Fibroblast of villous mesenchyme (primary cell): ENCODE measurements around the gene ZBTB39. TPM values are rescaled to one million over a fixed set of nuclear protein-coding genes. Genes with fewer than 3 reads are reported as not detected.

ENCODE experiments used
- DNase-seq: peaks from one replicate; pipeline ENCODE4 v3.0.0-alpha.2; 2010; ENCODE audit warnings: low read depth
- H3K4me3 ChIP-seq: 2 replicates; pipeline ENCODE4 v1.5.1; 2011; ENCODE audit warnings: low read depth, mild to moderate bottlenecking, low read length
- total RNA-seq: library from RNA; depleted of rRNA; stranded (reverse); fragments of >200 nt; gene quantifications from 2 replicates; pipeline ENCODE4 v1.2.3, GENCODE V29; 2012
- TF ChIP-seq, protein P1 (sequence below): IDR thresholded peaks from 2 replicates; pipeline ENCODE4 v1.5.1; 2012; ENCODE audit warnings: low read depth, mild to moderate bottlenecking, low read length; ENCODE audit not compliant: insufficient read depth

The ZBTB39 gene
- total RNA-seq, 1 donor: 6.9 TPM

DNA sequence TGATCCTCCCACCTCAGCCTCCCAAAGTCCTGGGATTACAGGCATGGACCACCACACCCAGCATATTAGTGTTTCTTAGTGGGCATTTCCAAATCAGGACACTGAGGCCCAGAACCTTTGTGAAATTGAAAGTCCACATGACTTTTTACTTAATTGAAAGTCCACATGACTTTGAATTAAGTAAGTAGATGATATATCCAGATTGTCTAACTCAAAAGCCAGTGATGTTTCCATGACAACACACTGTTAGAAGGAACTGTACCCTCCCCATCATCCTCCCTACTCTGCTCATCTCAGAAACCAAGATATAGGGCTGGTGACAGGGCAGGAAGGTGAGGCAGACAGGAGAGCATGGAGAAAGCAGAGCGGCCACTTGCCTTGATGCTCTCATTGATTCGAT, 36.3 kb upstream of the ZBTB39 start:
- H3K4me3 ChIP-seq: no peak overlapping the region
- TF ChIP-seq, protein P1, sequence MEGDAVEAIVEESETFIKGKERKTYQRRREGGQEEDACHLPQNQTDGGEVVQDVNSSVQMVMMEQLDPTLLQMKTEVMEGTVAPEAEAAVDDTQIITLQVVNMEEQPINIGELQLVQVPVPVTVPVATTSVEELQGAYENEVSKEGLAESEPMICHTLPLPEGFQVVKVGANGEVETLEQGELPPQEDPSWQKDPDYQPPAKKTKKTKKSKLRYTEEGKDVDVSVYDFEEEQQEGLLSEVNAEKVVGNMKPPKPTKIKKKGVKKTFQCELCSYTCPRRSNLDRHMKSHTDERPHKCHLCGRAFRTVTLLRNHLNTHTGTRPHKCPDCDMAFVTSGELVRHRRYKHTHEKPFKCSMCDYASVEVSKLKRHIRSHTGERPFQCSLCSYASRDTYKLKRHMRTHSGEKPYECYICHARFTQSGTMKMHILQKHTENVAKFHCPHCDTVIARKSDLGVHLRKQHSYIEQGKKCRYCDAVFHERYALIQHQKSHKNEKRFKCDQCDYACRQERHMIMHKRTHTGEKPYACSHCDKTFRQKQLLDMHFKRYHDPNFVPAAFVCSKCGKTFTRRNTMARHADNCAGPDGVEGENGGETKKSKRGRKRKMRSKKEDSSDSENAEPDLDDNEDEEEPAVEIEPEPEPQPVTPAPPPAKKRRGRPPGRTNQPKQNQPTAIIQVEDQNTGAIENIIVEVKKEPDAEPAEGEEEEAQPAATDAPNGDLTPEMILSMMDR: no peak
- no peak for DNase-seq

DNA sequence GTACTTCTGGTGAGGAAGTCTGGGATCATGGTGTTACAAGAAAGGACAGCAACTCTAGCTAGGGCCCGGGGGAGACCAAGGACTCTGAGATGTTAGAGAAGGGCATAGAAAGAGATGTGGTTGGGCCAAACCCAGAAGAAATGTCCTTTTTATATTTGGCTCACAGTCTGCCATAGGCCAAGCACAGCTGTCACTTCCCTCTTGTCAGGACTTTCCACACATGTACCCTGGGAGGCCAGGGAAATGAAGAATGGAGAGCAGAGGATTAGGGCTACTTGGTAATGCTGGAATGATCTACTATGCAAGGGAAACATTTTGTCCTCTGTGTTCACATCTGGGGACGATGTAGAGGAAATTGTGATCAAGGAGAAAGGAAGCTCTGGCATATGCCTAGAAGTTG, 34.4 kb upstream of the ZBTB39 start:
- DNase-seq: no peak
- TF ChIP-seq, protein P1: no peak
- no peak overlapping the region for H3K4me3 ChIP-seq

DNA sequence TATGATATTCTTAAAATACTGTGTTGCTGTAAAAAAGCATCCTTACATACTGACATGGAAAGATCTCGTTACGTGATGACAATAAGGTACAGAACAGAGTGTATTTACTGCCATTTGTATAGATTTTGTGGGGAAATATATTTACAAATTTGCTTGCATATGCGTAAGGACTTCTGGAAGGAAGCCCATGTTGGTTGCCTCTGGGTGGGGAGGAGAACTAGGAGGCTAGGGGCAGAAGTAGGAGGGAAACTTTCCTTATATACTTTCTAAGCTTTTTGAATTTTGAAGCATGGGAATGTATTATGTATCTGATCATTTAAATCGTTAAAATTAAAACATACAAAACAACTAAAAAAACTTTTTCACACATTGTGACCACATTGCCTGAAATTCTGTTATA, 33.9 kb upstream of the ZBTB39 start:
- H3K4me3 ChIP-seq: no peak overlapping the region
- no peak for DNase-seq
- TF ChIP-seq, protein P1: no peak

DNA sequence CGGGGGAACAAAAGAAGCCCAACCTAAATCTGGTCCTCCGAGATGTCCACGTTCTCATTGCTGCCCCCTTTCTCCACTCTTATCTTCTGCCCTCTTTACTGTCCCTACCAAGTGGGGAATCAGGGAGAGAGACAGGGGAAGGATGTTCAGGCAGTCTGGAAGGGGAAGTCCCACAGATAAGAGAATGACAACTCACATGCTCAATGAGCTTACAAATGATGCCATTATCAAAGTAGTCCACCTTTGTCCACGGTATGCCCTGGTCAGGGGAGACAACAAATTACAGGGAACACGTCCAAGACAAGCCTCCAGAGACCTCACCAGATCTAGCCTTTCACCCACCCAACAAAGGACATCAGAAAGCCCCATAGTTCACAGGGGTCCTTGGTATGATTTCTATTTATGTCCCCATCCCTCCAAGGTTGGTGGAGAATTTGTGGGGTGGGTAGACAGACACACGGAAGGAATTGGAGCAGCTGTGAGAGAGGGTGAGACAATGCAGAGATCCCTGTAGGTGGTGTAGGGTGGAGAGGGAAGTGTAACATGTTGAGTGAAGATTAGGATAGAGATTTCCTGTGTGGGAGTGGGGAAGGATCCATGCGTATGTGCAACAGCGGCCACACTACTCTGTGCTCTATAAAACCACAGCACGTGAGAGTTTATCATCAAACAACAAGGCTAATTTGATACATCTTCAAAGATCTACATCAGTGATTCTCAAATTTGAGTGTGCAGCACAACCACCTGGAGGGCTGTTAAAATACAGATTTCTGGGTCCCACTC, 32.9 kb upstream of the ZBTB39 start:
- TF ChIP-seq, protein P1: no peak
- no peak overlapping the region for H3K4me3 ChIP-seq
- no peak for DNase-seq

DNA sequence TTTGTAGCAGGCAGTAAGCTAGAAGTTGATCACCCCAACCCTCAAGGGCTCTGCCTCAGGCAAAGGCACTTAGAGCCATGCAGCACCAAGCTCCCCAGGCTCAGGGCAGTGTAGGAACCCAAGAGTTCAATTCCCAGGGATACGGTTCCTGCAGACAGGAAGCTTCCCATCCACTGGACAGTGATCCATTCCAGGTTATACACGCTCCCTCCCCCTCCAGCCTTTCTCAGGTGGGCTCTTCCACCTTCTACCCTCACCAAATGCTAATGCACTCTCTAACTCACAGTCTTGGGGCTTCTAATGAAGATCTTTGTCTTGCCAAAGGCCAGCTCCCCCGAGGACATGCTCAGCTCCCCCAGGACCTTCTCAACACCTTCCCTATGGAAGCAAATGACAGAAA, 30.9 kb upstream of the ZBTB39 start:
- H3K4me3 ChIP-seq: no peak overlapping the region
- DNase-seq: no peak
- TF ChIP-seq, protein P1: no peak

DNA sequence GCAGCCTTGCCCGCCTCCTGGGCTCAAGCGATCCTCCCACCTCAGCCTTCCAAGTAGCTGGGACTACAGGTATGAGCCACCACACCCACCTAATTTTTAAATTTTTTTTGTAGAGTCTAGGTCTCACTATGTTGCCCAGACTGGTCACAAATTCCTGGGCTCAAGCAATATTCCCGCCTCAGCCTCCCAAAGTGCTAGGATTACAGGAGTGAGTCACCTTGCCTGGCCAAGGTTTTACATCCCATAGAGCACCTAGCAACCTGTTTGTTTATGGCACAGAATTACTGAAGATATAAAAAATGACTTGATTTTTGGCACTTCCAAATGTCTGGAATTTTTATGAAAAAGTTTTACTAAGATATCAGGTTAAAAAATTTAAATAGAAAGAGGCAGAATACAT, 27.1 kb upstream of the ZBTB39 start:
- DNase-seq: no peak
- TF ChIP-seq, protein P1: no peak

DNA sequence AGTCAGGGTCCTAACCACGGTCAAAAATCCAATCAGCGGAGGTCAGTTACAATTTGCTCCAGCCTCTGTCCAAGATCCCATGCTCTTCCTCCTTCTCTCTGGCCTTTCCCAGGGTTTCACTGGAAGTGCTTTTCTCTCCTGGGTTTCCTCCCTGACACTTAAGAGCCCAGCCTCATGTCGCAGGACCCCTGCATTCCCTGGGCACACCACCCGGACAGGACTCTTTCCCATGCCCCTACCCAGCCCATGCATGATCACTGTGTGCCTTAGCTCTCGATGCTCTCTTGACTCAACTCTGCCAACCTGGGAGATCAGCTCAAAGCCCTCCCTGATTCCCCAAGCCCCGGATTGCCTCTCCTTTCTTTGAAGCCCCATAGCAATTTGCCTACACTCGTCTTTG, 25.4 kb upstream of the ZBTB39 start:
- DNase-seq: no peak
- TF ChIP-seq, protein P1: no peak

More for the DNA sequence above, 27.1 kb upstream of the ZBTB39 start:
- H3K4me3 ChIP-seq: no peak overlapping the region

More for the DNA sequence above, 25.4 kb upstream of the ZBTB39 start:
- H3K4me3 ChIP-seq: no peak overlapping the region
